ENCODE measurements around the gene TBK1.
A peak's percentile ranks its signal among the peaks of the same experiment; 100 is the strongest.

Gene TBK1
- total RNA-seq = 39.1 to 62.1 reads per million in 2 donors

- peak; percentile 38 for DNase-seq
Observed at GRCh38 chr12:64451687-64452558, at the start of gene TBK1. TBK1 (plus strand) TSS chr12:64452120; CDS start chr12:64455871, 3,751 bp downstream.

GRCh38 chr12:64402181-64402580 is 49.7 kb upstream of the TBK1 start:
- no peak for DNase-seq

- peak; percentile 87 for DNase-seq
Observed at GRCh38 chr12:64403707-64404469, 48.0 kb upstream of the TBK1 start, which contains the start of gene XPOT. XPOT (plus strand) TSS chr12:64404392; CDS start chr12:64410036, 5,644 bp downstream.

GRCh38 chr12:64404470-64405256 is 47.3 kb upstream of the TBK1 start:
- peak; percentile 18 for DNase-seq

- DNase-seq = no peak
Observed at GRCh38 chr12:64407342-64408223, 44.3 kb upstream of the TBK1 start.

GRCh38 chr12:64411427-64411826 is 40.5 kb upstream of the TBK1 start:
- no peak for DNase-seq

GRCh38 chr12:64412459-64412858 is 39.5 kb upstream of the TBK1 start:
- DNase-seq = no peak

GRCh38 chr12:64413884-64414283 is 38.0 kb upstream of the TBK1 start:
- no peak for DNase-seq

GRCh38 chr12:64418209-64418608 is 33.7 kb upstream of the TBK1 start:
- DNase-seq = no peak

- no peak for DNase-seq
Observed at GRCh38 chr12:64419696-64420095, 32.2 kb upstream of the TBK1 start.

GRCh38 chr12:64427988-64428387 is 23.9 kb upstream of the TBK1 start:
- DNase-seq = no peak

- DNase-seq = no peak
Observed at GRCh38 chr12:64428956-64429355, 23.0 kb upstream of the TBK1 start.

- no peak for DNase-seq
Observed at GRCh38 chr12:64430886-64431285, 21.0 kb upstream of the TBK1 start.

- DNase-seq = no peak
Observed at GRCh38 chr12:64431791-64432190, 20.1 kb upstream of the TBK1 start.

- DNase-seq = no peak
Observed at GRCh38 chr12:64433915-64434314, 18.0 kb upstream of the TBK1 start.

GRCh38 chr12:64440100-64440499 is 11.8 kb upstream of the TBK1 start:
- no peak for DNase-seq

GRCh38 chr12:64445490-64445889 is 6.4 kb upstream of the TBK1 start:
- DNase-seq = no peak

GRCh38 chr12:64446295-64446694 is 5.6 kb upstream of the TBK1 start:
- DNase-seq = no peak

GRCh38 chr12:64450057-64450640 is 1.8 kb upstream of the TBK1 start:
- DNase-seq = no peak

GRCh38 chr12:64450711-64451486 is 1.0 kb upstream of the TBK1 start:
- no peak for DNase-seq
